GM19467 (cell line): ENCODE measurements around the gene TMED10.
A peak's percentile ranks its signal among the peaks of the same experiment; 100 is the strongest.
"Not testable (repeated sequence)": the region's sequence is repeated elsewhere in the genome, so short reads cannot be mapped to it uniquely, and the experiment has no call there.

ENCODE experiments used
- ATAC-seq: cut with Tn5 transposase; IDR thresholded peaks from one replicate; pipeline ENCODE4 v1.9.1; 2021; ENCODE audit warnings: mild to moderate bottlenecking, moderate library complexity; ENCODE audit not compliant: unreplicated experiment

Gene TMED10

DNA sequence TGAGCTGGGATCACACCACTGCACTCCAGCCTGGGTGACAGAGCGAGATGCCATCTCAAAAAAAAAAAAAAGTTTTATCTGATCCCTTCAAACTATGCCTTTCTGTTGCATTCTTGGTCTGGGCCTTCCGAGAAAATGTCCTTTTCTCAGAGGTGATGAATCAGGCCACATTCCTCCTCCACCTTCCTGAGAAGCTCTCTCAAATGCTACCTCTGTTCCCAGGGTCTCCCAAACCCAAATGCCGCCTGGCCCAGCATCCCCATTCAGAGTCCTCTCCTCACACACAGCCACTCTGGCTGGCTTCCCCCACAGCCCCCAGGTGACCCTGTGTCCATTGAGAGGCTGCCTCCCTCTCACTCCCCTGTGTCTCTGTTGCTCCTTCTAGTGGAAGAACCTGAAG lies 19.7 kb upstream of the TMED10 start:
- ATAC-seq, result no peak

DNA sequence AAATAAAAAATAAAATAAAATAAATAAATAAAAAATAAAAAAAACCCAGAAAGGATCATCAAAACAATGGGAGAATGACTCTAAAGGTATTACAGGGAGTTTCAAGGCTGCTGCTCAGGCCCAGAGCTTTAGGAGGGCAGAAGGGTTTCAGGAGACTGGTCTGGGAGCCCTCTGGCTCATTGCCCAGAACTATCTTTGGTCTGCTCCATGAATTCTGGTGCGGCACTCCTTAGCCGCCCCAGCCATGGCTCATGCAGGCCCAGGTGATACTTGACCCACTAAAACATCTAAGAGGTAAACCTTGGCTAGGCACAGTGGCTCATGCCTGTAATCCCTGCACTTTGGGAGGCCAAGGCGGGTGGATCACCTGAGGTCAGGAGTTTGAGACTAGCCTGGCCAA lies 14.7 kb upstream of the TMED10 start:
- ATAC-seq, result no peak

DNA sequence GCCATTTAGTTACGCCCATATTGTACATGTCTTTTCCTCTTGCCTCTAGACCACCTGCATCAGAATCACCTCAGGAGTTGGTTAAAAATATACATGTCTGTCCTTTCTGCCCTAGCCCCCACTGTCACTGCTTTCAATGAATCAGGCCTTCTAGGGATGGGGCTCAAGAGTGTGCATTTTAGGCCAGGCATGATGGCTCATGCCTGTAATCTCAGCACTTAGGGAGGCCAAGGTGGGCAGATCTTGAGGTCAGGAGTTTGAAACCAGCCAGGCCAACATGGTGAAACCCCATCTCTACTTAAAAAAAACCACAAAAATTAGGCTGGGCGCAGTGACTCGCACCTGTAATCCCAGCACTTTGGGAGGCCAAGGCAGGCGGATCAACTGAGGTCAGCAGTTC lies 13.6 kb upstream of the TMED10 start:
- ATAC-seq, result no peak

DNA sequence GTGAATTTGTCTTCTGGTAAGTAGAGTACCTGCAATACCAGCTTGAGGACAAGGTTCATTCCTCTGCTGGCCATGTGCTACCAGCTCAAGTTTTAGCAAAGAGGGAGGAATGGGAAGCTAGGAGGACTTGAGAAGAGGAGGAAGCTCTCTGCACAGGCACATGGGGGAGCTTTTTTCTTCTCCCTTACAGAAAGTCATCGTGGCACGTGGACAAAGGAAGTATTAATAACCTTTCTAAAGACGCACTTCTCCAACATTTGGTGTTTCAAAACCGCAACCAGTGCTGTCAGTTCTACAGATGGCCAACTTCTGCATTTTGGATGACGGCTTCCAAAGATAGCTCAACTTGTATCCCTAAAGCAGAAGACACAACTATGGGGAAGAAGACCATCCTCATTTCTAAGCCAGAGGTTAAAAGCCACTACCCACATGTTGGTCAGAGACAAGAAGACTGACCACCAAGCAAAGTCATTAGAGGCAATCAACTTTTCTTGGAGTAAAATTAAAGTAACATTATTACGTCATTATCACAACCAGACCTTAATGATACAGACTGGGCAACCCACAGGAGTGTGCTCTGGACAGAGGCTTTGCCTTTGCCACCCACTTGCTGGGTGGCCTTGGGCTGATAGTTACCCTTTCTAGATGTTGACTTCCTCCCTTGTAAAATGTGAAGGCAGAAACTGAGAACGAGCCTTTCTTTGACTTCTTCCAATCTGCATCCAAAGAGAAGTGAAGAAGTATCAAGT lies 12.3 kb upstream of the TMED10 start:
- no peak for ATAC-seq

DNA sequence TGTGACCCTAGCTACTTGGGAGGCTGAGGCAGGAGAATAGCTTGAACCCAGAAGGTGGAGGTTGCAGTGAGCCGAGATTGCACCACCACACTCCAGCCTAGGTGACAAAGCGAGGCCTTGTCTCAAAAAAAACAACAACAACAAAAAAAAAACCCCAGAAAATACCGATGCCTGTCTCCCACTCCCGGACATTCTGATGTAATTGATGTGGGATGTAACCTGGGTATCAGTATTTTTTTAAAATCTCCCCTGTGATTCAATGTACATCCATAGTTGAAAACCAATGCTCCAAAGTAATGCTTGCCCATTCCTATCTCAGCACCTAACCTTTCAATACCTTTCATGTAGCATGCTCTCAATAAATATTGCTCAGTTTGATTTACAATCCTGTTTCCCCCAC lies 11.7 kb upstream of the TMED10 start:
- no peak for ATAC-seq

DNA sequence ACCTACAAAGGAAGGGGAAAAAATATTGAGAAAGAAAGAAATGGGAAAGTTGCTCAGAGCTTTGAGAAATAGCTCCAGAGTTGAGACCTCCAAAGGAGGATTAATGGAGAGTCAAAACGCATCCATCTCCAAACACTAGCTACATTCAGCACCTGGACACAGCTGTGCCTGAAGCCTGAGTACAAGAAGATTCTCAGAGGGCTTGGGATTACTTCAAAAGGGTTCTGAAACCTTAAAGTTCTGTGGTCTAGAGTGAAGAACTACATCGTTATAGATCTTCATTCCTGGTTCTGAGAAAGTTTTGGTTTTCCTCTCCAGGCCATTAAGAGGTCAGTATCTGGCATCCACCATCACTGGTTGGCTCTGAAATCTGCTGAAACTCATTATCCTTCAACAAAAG lies 10.5 kb upstream of the TMED10 start:
- no peak for ATAC-seq

DNA sequence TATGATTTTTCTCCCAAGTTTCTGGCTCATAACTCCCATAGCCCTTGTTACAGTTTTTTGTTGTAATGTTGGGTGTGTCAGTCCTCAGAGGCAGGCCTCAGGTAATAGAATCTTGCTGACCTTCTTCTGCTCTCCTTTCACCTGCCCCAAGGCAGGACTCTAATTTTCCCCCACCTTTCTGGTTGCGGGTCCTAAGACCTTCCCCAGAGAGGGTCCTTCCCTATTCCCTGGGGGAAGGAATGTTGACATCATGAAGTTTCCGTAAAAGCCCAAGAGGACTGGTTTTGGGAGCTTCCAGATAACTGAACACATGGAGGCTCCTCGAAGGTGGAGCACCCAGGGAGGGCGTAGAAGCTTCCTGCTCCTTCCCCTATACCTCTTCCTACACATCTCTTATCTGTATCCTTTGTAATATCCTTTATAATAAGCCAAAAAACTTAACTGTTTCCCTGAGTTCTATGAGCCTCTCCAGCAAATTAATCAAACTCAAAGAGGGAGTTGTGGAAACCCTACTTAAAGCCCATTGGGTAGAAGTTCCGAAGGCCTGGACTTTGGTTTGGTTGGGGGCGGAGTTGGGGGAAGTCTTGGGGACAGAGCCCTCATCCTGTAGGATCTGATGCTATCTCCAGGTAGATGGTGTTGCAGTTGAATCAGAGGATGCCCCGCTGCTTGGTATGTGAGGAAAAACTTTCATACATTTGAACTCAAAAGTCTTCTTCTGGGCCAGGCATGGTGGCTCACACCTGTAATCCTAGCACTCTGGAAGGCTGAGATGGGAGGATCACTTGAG lies 9.0 kb upstream of the TMED10 start:
- ATAC-seq, result no peak

DNA sequence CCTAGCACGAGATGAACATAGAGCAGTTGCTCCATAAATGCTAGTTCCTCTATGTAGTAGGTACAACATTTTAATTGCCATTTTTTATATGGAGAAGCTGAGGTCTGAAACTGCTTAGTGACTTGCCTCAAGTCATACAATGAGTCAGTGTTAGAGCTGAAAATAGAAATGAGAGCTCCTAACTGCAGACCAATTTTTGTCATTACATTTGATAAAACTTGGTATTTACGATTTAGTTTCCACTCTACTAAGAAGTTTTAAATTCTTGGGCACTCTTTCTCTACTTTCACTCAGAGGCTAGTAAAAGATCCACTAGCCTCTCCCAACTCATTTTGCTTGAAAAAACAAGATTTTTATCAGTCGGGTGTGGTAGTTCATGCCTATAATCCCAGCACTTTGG lies 8.1 kb upstream of the TMED10 start:
- no peak for ATAC-seq

DNA sequence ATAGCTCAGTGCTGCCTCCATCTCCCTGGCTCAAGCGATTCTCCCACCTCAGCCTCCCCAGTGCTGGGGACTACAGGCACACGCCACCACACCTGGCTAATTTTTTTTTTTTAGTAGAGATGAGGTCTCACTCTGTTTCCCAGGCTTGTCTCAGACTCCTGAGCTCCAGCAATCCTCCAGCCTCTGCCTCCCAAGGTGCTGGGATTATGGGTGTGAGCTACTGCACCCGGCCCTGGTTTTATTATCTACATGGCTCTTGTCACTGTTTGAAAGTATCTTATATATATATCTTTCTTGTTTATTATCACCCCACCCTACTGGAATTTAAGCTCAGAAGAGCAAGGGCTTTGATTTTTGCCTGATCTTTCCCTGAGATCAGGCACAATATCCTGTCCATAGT lies 7.6 kb upstream of the TMED10 start:
- no peak for ATAC-seq

DNA sequence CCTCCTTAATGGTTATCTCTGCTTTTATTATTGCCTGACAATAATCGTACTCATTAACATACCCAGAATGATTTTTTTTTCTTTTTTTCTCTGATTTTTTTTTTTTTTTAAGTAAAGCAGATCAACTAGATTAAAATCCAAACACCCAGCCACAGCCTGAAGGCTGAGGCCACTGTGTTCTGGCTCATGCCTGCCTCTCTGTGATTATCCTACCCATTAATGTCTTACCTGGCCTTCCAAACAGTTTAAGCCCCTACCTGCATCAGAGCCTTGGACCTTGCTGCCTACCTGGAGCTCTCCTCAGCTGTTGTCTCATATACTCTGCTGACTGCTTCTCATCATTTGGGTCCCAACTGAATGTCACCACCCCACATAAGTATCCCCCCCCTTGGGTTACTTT lies 6.8 kb upstream of the TMED10 start:
- no peak for ATAC-seq

DNA sequence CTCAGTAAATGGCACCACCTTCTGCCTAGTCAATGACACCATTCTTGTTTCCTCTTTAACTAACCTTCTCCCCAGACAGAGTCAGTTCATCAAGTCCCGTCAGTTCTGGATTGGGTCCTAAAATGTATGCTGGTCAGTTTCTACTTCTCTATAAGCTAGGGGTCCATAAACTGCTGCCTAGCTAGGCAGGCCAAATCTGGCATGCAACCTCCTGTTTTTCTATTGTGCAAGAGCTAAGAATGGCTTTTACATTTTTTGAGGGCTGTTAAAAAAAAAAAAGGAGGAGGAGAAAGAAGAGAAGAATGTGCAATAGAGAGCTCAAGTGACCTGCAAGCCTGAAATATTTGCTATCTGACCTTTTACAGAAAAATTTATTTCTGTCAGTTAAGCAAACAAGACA lies 6.4 kb upstream of the TMED10 start:
- no peak for ATAC-seq

DNA sequence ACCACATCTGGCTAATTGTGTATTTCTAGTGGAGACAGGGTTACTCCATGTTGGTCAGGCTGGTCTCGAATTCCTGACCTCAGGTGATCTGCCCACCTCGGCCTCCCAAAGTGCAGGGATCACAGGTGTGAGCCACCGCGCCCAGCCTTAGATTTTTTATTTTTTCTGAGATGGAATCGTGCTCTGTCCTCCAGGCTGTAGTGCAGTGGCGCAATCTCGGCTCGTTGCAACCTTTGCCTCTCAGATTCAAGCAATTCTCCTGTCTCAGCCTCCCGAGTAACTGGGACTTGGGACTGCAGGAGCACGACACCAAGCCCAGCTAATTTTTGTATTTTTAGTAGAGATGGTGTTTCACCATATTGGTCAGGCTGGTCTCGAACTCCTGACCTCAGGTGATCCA lies 5.8 kb upstream of the TMED10 start:
- not testable (repeated sequence) for ATAC-seq

DNA sequence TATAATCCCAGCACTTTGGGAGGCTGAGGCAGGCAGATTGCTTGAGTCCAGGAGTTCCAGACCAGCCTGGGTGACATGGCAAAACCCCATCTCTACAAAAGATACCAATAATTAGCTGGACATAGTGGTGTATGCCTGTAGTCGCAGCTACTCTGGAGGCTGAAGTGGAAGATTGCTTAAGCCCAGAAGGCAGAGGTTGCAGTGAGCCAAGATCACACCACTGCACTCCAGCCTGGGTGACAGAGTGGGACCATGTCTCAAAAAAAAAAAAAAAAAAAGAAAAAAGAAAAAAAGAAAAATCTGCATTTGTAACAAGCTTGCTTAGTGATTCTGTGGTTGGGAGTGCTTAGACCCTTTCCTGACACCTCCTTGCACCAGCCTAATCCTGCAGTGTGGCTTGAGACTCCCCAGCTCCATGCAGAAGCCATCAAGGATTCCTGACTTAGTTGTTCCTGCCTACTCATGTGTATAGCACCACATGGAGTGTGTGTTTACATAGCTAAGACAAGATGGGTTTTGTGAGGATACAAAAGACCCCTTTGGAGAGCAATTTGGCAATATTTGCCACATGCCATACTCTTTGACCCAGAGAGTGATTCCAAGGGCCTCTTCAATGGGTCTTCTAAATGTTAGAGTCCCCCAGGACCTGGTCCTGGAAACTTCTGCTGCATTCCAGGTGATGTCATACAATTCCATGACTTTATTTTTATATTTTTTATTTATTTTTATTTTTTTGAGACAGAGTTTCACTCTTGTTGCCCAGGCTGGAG lies 5.1 kb upstream of the TMED10 start:
- ATAC-seq, result no peak

DNA sequence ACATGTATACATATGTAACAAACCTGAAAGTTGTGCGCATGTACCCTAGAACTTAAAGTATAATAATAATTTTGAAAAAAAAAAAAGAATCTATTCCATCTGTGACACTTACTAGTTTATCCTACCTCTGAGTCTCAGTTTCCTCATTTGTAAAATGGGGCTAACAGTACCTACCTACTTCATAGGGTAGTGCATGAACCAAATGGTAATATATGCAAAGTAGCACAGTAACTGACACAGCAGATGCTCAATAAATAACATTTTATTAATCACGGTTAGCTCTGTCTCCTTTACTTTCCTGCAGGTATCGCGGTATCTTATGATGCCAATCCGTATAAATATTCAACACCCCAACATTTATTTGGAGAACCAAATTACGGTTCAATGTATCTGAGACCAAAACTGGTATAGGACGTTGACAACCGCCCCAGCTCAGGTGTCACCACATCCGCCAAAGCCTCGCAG lies 703 bp downstream of the TMED10 start:
- peak; percentile 16 for ATAC-seq

DNA sequence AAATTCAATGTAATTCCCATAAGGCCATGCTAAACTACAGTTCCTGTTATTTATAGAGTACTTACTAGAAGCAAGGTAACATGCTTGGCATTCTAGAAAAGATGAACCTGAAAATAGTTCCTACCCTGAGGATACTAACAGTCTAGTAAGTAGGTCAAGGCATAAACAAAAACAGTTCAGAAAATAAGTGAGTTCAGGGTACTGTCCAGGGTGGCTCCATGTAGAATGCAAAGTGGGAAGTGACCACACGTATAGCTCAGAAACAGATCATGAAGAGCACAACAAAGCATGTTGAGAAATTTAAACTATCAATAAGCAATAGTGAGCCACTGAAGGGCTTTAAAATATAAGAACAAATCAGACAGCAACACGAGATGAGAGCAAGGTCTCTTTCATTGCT lies 2.3 kb downstream of the TMED10 start:
- ATAC-seq, result no peak

DNA sequence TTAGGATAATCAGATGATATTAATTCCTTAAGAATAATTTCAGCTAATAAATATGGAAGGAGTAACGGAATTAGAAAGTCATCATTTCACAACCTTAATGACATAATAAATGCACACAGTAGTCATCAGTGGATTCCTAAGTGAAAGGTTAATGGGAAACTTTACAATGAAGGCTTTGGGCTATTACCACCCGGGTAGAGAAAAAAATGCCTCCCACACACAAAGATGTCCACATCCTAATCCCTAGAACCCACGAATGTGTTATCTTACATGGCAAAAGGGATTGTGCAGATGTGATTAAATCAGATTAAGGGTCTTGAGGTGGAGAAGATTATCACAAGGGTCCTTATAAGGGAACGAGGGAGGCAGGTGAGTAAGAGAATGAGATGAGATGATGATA lies 5.6 kb downstream of the TMED10 start:
- ATAC-seq, result no peak

DNA sequence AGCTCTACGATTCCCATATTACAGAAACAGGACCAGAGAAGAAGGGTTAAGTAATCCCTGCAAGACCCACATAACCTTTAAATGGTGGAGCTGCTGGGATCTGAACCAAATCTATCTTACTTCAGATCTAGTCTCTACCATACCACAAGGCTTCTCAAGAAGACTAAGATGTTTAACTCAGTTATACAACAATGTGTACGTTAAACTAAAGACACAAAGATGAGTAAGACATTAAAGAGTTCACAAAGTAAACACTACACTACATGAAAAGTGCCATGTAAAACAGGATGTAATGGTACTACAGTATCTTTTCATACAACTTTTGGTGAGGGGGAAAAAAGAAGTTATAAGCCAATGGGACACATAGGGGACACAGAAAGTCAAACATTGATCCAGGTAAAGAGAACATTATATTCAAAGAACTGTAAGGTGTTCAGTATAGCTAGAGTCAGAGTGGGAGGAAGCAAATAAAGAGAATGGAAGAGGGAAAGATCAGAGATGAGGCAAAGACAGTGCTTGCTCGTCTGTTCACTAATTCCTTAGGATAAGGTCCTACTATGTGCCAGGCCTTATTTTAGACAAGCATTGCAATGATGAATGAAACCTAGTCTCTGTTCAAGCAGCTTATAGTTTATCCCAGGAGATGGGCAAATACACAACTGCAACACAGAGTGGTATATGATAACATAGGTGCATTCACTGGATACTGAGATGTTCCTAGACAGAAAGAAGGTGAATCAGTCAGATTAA lies 7.7 kb downstream of the TMED10 start:
- no peak for ATAC-seq

DNA sequence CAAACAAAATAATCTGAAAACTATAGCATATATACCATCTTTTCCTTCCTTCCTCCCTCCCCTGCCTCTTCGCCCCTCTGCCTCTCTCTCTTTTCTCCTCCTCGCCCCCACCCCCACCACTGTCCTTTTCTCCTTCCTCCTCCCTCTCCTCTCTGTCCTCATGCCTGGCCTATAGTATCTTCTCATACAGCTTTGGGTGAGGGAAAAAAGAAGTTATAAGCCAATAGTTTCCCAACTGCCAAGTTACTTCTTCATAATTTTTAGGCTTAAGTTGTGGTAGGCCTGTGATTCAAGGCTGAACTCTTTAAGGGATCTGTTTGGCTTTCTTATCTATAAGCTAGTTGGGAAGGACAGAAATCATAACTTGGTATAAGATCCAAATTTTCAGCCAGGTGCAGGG lies 9.1 kb downstream of the TMED10 start:
- no peak for ATAC-seq

DNA sequence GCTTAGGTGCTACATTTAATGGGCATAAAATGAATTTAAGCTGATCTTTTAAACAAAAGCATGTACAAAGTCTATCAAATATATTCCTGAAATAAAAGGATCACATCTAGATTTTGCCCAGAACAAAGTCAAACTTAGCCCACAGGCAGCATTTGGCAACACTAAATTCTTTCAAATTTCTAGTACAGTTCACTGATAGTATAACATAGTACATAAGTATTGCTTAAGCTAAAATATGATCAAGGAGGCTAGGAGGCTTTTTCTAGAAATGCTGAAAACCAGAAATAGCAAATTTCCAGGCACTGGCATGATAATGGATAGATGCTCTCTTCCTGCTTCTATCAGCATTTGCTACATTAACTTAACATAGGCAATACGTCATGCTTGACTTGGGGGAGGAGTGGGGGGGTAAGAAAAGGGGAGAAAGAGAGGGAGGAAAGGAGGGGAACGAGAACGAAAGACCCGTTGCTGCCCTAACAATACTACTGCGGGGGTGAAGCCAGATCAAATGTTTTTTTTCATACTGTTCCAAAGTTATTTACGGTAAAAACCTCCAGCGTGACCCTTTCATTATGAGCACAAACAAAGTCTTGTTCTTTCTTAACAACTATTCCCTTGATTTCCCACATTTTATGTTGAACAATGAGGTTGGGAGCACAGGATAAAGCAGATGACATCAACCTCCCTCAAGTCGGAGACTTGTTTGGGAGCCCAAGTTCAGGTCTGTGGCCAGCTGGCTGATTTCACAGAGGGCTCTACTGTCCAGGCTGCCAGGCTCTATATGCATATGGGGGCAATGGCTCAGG lies 10.6 kb downstream of the TMED10 start:
- ATAC-seq, result no peak

DNA sequence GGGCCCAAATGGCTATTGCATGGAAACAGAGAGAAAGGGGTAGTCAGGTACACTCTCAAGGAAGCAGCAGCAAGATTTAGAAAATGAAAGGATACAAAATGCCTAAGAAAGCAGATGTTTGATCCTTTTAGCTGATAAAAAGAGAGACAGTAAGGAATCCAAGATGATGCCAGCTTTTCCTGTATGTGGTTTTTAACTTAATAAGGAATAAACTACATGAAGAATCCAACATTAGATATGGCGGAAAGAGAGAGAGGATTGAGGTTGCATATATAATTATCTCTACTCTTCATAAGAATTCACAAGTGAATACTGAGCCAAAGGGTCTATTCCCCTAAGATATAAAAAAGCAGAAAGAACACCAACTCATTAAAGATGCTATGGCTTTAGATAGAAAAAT lies 11.6 kb downstream of the TMED10 start:
- no peak for ATAC-seq
